GM12878 (cell line): Measurements from ENCODE around the gene RPS6KL1. TPM values are rescaled to one million over a fixed set of nuclear protein-coding genes. Genes with fewer than 3 reads are reported as not detected.

Source experiments
- ATAC-seq: fragments of 200-7000 bp; cut with Tn5 transposase; 3 replicates; pipeline ENCODE4 v1.9.1; 2020; ENCODE audit warnings: mild to moderate bottlenecking, moderate library complexity
- BruUV-seq: library from RNA; stranded (reverse); fragments of 400-500 nt; replicated peaks from 2 replicates; lab custom pipeline; 2021; lab: Mats Ljungman, UMichigan
- CTCF ChIA-PET: fragments of 300-600 bp; sonication (Branson Sonifier 250); formaldehyde crosslinking; extraction: SDS; loops from one replicate; lab custom pipeline; 2021; ENCODE audit warnings: inconsistent platforms; lab: Yijun Ruan, JAX
- POLR2A ChIA-PET: fragments of 350-600 bp; formaldehyde crosslinking; extraction: SDS; loops from one replicate; lab custom pipeline; 2021; ENCODE audit warnings: inconsistent platforms; lab: Charles Lee
- RAD21 ChIA-PET: fragments of 300-600 bp; sonication (Branson Sonifier 250); formaldehyde crosslinking; loops from one replicate; lab custom pipeline; 2023; ENCODE audit warnings: antibody characterized with exemption; ENCODE audit not compliant: unreplicated experiment; lab: Charles Lee
- SMC1A ChIA-PET: fragments of 300-600 bp; sonication (Branson Sonifier 250); formaldehyde crosslinking; loops from one replicate; lab custom pipeline; 2023; ENCODE audit not compliant: unreplicated experiment, uncharacterized antibody; lab: Charles Lee
- DNase-seq: peaks from one replicate; pipeline ENCODE4 v3.0.0-alpha.2; 2011; ENCODE audit warnings: low read depth, low spot score
- FAIRE-seq: peaks from 3 replicates; lab custom pipeline; 2011; peaks lifted over from hg19 to GRCh38; lab: Jason Lieb, UNC
- H2AFZ ChIP-seq: 2 replicates; pipeline ENCODE4 v1.6.0; 2011; ENCODE audit warnings: low read depth, low read length, control low read depth; ENCODE audit not compliant: control insufficient read depth
- H3K27ac ChIP-seq: 2 replicates; pipeline ENCODE4 v1.5.1; 2011; ENCODE audit warnings: control low read depth; ENCODE audit not compliant: control insufficient read depth, insufficient read depth
- H3K27me3 ChIP-seq, 2 experiments: replicated peaks in 1 of 2; 2 replicates each; pipeline versions ENCODE4 v1.6.0 to v1.6.1; 2011; ENCODE audit warnings: low read length in 1 of 2; ENCODE audit not compliant: control insufficient read depth in 2 of 2, insufficient read depth in 2 of 2
- H3K36me3 ChIP-seq, 2 experiments: 2 replicates each; pipeline ENCODE4 v1.5.1; 2011; ENCODE audit warnings: low read length in 1 of 2; ENCODE audit not compliant: control insufficient read depth in 2 of 2, insufficient read depth in 2 of 2
- H3K4me1 ChIP-seq: 2 replicates; pipeline ENCODE4 v1.6.1; 2011; ENCODE audit warnings: mild to moderate bottlenecking, low read length, moderate library complexity, mixed read lengths; ENCODE audit not compliant: control insufficient read depth, insufficient read depth
- H3K4me2 ChIP-seq: 2 replicates; pipeline ENCODE4 v1.6.0; 2011; ENCODE audit warnings: control low read depth; ENCODE audit not compliant: control insufficient read depth, insufficient read depth
- H3K4me3 ChIP-seq: fragments of 200-600 bp; sonication (generic); 2 replicates; pipeline ENCODE4 v1.5.1; 2016
- H3K79me2 ChIP-seq: 2 replicates; pipeline ENCODE4 v1.6.0; 2011; ENCODE audit warnings: low read length; ENCODE audit not compliant: control insufficient read depth, insufficient read depth
- H3K9ac ChIP-seq: 2 replicates; pipeline ENCODE4 v1.8.0; 2011; ENCODE audit warnings: low read length, control low read depth, mixed read lengths; ENCODE audit not compliant: control insufficient read depth, insufficient read depth
- H3K9me3 ChIP-seq: replicated peaks from 3 replicates; pipeline ENCODE4 v1.5.1; 2011; ENCODE audit warnings: mild to moderate bottlenecking, low read length; ENCODE audit not compliant: control insufficient read depth, insufficient read depth
- H4K20me1 ChIP-seq: 2 replicates; pipeline ENCODE4 v1.6.0; 2011; ENCODE audit not compliant: control insufficient read depth, insufficient read depth
- BRCA1 ChIP-seq: IDR thresholded peaks from 2 replicates; pipeline ENCODE4 v1.6.1; 2011; ENCODE audit warnings: low read depth, low read length, improper control_type of control experiment
- CUX1 ChIP-seq: IDR thresholded peaks from 2 replicates; pipeline ENCODE4 v1.6.1; 2012; ENCODE audit warnings: improper control_type of control experiment, low read depth, low read length; ENCODE audit not compliant: insufficient replicate concordance
- E4F1 ChIP-seq: fragments of 450-650 bp; IDR thresholded peaks from 2 replicates; pipeline ENCODE4 v1.6.1; 2018; ENCODE audit warnings: borderline replicate concordance, mild to moderate bottlenecking; ENCODE audit not compliant: partially characterized antibody
- FOXK2 ChIP-seq: fragments of 450-650 bp; IDR thresholded peaks from 2 replicates; pipeline ENCODE4 v1.6.1; 2017; ENCODE audit warnings: mild to moderate bottlenecking, moderate library complexity
- POLR2A ChIP-seq: IDR thresholded peaks from 2 replicates; pipeline ENCODE4 v1.6.1; 2011; ENCODE audit warnings: low read depth, mild to moderate bottlenecking, low read length
- RAD21 ChIP-seq: IDR thresholded peaks from 2 replicates; pipeline ENCODE4 v1.6.1; 2011; ENCODE audit warnings: mild to moderate bottlenecking, low read depth, low read length, moderate library complexity; ENCODE audit not compliant: insufficient read depth
- RBBP5 ChIP-seq: fragments of 200-600 bp; sonication (generic); conservative IDR thresholded peaks from 2 replicates; pipeline ENCODE4 v1.6.1; 2016
- ZZZ3 ChIP-seq: IDR thresholded peaks from 2 replicates; pipeline ENCODE4 v1.6.1; 2011; ENCODE audit warnings: low read depth; ENCODE audit not compliant: control insufficient read depth, insufficient read length
- WGBS: methylation state at CpG from one replicate; pipeline ENCODE4 v1.1.6; 2016; ENCODE audit warnings: low lambda C conversion rate; ENCODE audit not compliant: insufficient replicate concordance, insufficient coverage; ENCODE audit errors: missing lambda C conversion rate; 5-methylcytosine and 5-hydroxymethylcytosine counted together
- in situ Hi-C: fragments of 300-500 bp; cut with MboI; formaldehyde crosslinking; loops from 9 replicates; pipeline ENCODE4 v1.14.3; 2018; ENCODE audit warnings: mixed read lengths
- intact Hi-C: fragments of 100-400 bp; cut with micrococcal nuclease; formaldehyde crosslinking; loops from one replicate; pipeline ENCODE4 v1.14.2; 2022; ENCODE audit not compliant: unreplicated experiment
- polyA plus RNA-seq, 11 experiments: library from polyadenylated mRNA; depleted of rRNA in 4 of 11; unstranded in 6 of 11; stranded (reverse) in 5 of 11; fragments of >200 nt; fragmentation: Nextera tagmentation in 4 of 11; fragmentation: Illumina TruSeq in 1 of 11; extraction: Ambion mirVana in 4 of 11; extraction: Trizol in 1 of 11; gene quantifications; 1 replicate in 1 of 11; 2 replicates in 10 of 11; pipeline versions ENCODE4 v1.2.1 to v1.2.3, GENCODE V29; 2011 to 2016; ENCODE audit warnings: inconsistent platforms in 2 of 11, missing spikeins in 2 of 11, low read depth in 1 of 11
- total RNA-seq, 4 experiments: library from RNA; depleted of rRNA in 3 of 4; stranded (reverse); fragments of >200 nt in 3 of 4; fragmentation: Illumina TruSeq in 1 of 4; extraction: Trizol in 1 of 4; gene quantifications; 2 replicates each; pipeline versions ENCODE4 v1.2.1 to v1.2.3, GENCODE V29; 2013 to 2021

Gene RPS6KL1
- total and polyA plus RNA-seq, 10 of the 15 experiments (the other 5 are each of a cell fraction or from before 2014, with no cell fraction given) = 0.04 to 4.2 (median 2.0) TPM

GRCh38 chr14:74919421-74920165 lies 3.5 kb downstream of the RPS6KL1 start:
- DNase-seq (no peak), FAIRE-seq (no peak), ATAC-seq (no peak)
- no TSS peak for BruUV-seq
- no peaks in the 10 kb centered on the region; the same call in 1 of the 2 replicates for H3K4me1 ChIP-seq
- ChIA-PET RAD21 (no interaction called here), POLR2A (no interaction called here), SMC1A (no interaction called here), CTCF (interaction anchor here (0.9 to 1.9 kb wide), 3 partner anchors 14 to 169 kb away, joined by 3 to 8 read pairs (median 5); no protein-coding TSS in a partner anchor)
- no peak overlapping the region for H2AFZ ChIP-seq
- in situ Hi-C loops (no loop called here), intact Hi-C loops (no loop called here)
- no peak overlapping the region for H3K27ac ChIP-seq
- 74% methylated on average over 20 of the region's 22 CpGs for WGBS
- TF ChIP-seq FOXK2 = no peak
- no peak for TF ChIP-seq POLR2A
- TF ChIP-seq RAD21 = no peak
- no peak for TF ChIP-seq CUX1
- no peak for TF ChIP-seq RBBP5
- no peak for TF ChIP-seq E4F1
- TF ChIP-seq ZZZ3 = no peak
- no peak for TF ChIP-seq BRCA1
- no peak overlapping the region for H3K4me2 ChIP-seq
- H3K9ac ChIP-seq = no peak overlapping the region
- H4K20me1 ChIP-seq = no peaks in the 10 kb centered on the region
- H3K36me3 ChIP-seq = no peaks in the 10 kb centered on the region
- H3K79me2 ChIP-seq = no peaks in the 10 kb centered on the region
- H3K9me3 ChIP-seq = no peaks in the 10 kb centered on the region
- no peaks in the 10 kb centered on the region for H3K27me3 ChIP-seq
- H3K4me3 ChIP-seq = no peak overlapping the region
